Renal cortex interstitium (tissue), 11 donors: Measurements from ENCODE around the gene NPNT. TPM values are rescaled to one million over a fixed set of nuclear protein-coding genes. Genes with fewer than 3 reads are reported as not detected.

ENCODE experiments used
- DNase-seq, 11 donors: peaks; one replicate each; pipeline ENCODE4 v3.0.0-alpha.2; 2013; ENCODE audit warnings: low read depth in 9 of 11, low spot score in 4 of 11; ENCODE audit errors: extremely low read depth in 1 of 11
- polyA plus RNA-seq, 3 donors: library from polyadenylated mRNA; unstranded; fragments of 120-200 nt; gene quantifications; one replicate each; pipeline ENCODE4 v1.2.1, GENCODE V29; 2013; ENCODE audit not compliant: insufficient read length in 3 of 3

Gene NPNT
- polyA plus RNA-seq, 3 donors, result 171 to 187 (median 176) TPM

GRCh38 chr4:105992641-105993305, 97.5 kb downstream of the NPNT start:
- DNase-seq, result peak in 1 of 11 donors; percentile 35

GRCh38 chr4:105994061-105994460, 98.8 kb downstream of the NPNT start:
- DNase-seq, result no peak

GRCh38 chr4:105994841-105995501, 99.7 kb downstream of the NPNT start:
- no peak for DNase-seq

- DNase-seq, result no peak
Observed at GRCh38 chr4:105996845-105997244, 101.6 kb downstream of the NPNT start.

GRCh38 chr4:105998171-105999063, 103.1 kb downstream of the NPNT start:
- peak in 3 of 11 donors; percentile 38 to 53 (median 46) for DNase-seq

GRCh38 chr4:106002994-106003393, 107.7 kb downstream of the NPNT start:
- peak in 1 of 11 donors; percentile 49 for DNase-seq

GRCh38 chr4:106010761-106011160, 115.5 kb downstream of the NPNT start:
- DNase-seq, result no peak

GRCh38 chr4:106011387-106011786, 116.1 kb downstream of the NPNT start:
- no peak for DNase-seq

GRCh38 chr4:106017975-106018374, 122.7 kb downstream of the NPNT start:
- DNase-seq, result no peak

GRCh38 chr4:106019771-106020170, 124.5 kb downstream of the NPNT start:
- DNase-seq, result no peak

Other genes with a start within 250 kb of the NPNT start
- 10 to 100 TPM; 30.0 to 38.8 (median 33.0) TPM for gene INTS12, start 186.8 kb upstream of the NPNT start, polyA plus RNA-seq
- 10 to 100 TPM; 15.4 to 19.1 (median 18.3) TPM for gene GSTCD, start 186.7 kb upstream of the NPNT start, polyA plus RNA-seq